Measurements from ENCODE around the gene LEFTY2.
"Not testable (repeated sequence)": the region's sequence is repeated elsewhere in the genome, so short reads cannot be mapped to it uniquely, and the experiment has no call there.

Gene LEFTY2

GRCh38 chr1:225953315-225953714, 12.3 kb upstream of the LEFTY2 start:
- no peak for DNase-seq (ENCODE audit: low read depth)

GRCh38 chr1:225950905-225951497, 10.0 kb upstream of the LEFTY2 start:
- DNase-seq (ENCODE audit: low read depth), result no peak

GRCh38 chr1:225949041-225949440, 8.0 kb upstream of the LEFTY2 start:
- DNase-seq (ENCODE audit: low read depth), result no peak

GRCh38 chr1:225946803-225947202, 5.8 kb upstream of the LEFTY2 start:
- no peak for DNase-seq (ENCODE audit: low read depth)

DNA sequence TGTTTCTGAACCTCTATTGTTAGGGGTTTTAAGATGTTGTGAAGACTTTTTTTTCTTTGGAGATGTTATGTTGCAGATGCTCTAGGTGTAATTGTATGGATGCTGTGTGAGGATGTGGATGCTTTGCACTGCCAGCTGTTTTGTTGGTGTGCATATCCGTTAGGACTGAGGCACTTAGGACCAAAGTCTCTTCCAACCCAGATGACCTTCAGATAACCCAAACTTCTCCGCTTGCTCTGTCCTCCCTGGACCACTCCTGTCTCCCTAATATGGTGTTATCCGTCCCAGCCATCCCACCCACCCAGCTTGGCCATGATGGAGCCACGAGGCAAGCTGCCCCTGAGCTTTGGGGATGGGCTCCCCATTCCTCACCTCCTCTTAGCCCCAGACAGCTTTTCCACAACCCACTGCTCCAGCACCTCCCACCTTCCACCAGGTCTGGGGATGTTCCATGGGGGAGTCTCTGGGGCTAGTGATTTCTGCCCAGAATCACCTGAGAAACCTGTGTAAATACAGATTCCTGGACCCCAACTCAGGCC, 5.1 kb upstream of the LEFTY2 start:
- DNase-seq (ENCODE audit: low read depth), result no peak

DNA sequence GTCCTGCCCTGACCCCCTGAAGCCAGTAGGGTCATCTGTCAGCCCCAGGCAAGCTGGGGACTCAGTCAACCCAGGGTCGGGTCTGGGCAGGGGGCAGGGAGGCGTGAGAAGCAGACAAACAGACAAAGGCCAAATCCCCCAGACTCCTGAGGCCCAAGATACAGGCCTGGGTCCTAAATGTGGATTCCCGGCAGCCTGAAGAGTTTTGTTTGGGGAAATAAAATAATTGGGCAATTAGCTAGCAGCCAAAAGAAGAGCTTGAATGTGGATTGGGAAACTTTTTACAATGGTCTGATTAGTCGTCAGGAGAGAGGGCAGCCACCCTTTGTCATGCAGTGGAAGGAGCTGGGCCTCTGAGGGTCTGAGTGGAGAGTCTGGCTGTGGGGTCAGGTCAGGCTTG, 4.5 kb upstream of the LEFTY2 start:
- DNase-seq (ENCODE audit: low read depth), result no peak

DNA sequence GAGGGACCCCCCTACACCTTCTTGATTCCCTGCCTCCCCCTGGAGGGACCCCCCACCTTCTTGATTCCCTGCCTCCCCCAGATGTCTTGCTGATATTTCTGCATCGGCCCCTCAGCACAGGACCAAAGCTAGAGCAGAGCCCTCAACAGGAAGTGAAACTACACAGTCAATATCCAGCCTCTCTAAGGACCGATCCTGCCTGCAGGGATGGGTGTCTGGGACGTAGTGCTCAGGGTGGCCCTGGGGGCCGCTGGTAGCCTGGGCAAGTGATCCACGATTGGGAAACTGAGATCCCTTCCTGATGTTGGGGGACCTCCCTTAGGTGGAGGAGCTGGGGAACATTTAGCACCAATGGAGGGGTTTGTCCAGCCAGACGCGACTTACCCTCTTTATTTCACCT, 3.9 kb upstream of the LEFTY2 start:
- no peak for DNase-seq (ENCODE audit: low read depth)

DNA sequence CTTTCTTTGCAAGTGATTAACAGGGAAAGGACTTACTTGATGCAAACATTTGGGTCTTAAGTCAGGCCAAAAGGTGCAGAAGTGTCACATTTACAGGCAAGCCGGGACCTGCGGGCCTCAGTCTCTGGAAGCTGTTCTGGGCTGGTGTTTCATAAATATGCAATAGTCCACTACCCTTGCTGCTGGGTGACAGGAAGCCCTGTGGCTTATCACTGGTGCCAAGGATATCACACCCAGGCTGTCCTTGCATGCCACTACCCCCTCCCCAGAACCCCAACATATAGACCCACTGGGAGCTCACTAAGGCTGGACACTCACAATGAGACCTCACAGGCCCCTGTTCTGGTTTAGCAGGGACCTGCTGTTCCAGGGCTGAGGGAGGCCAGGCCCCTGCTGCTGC, 3.4 kb upstream of the LEFTY2 start:
- DNase-seq (ENCODE audit: low read depth), result no peak

DNA sequence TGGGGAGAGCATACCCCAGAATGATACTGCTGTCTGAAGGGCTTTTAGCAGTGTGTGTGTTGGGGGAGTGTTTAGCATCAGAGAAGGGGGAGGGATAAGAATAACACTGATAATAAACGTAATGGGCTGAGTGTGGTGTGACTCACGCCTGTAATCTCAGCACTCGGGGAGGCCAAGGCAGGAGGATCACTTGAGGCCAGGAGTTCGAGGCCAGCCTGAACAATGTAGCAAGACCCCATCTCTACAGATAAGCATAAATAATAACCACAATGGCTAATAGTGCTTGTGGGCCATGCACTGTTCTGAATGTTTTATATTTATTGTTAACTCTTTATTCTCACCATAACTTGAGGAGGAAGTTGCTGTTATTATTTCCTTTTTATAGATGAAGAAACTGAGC, 2.6 kb upstream of the LEFTY2 start:
- DNase-seq (ENCODE audit: low read depth), result no peak

DNA sequence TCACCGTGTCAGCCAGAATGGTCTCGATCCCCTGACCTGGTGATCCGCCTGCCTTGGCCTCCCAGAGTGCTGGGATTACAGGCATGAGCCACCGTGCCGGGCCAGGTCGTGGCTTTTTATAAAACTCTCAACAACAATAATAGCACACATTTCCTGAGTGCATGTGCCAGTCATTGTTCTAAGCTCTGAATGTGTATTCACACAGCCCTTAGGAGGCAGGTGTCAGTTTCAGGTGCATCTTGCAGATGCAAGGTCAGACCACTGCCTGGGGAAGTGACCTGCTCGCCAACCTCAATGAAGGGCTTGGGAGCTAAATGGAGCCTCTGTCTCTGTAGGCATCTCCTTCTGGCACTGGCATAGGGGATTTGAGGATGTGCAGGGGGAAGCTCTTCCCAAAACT, 1.6 kb upstream of the LEFTY2 start:
- DNase-seq (ENCODE audit: low read depth), result no peak

DNA sequence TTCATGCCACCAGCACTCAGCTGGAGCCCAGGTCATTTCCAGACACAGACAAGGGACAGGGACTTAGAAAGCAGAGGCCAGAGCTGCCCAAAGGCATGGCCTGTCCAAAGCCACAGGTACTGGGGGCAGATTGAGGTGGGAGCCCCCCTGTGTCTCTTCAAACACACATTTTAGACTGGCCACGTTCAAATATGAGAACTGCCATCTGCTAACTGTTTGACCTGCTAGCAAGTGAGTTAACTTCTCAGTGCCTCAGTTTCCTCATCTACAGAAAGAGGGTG, 862 bp upstream of the LEFTY2 start:
- DNase-seq (ENCODE audit: low read depth), result no peak

GRCh38 chr1:225940385-225941151, 452 bp downstream of the LEFTY2 start:
- no peak for DNase-seq (ENCODE audit: low read depth)

GRCh38 chr1:225939939-225940310, 1.1 kb downstream of the LEFTY2 start:
- DNase-seq (ENCODE audit: low read depth), result not testable (repeated sequence)

DNA sequence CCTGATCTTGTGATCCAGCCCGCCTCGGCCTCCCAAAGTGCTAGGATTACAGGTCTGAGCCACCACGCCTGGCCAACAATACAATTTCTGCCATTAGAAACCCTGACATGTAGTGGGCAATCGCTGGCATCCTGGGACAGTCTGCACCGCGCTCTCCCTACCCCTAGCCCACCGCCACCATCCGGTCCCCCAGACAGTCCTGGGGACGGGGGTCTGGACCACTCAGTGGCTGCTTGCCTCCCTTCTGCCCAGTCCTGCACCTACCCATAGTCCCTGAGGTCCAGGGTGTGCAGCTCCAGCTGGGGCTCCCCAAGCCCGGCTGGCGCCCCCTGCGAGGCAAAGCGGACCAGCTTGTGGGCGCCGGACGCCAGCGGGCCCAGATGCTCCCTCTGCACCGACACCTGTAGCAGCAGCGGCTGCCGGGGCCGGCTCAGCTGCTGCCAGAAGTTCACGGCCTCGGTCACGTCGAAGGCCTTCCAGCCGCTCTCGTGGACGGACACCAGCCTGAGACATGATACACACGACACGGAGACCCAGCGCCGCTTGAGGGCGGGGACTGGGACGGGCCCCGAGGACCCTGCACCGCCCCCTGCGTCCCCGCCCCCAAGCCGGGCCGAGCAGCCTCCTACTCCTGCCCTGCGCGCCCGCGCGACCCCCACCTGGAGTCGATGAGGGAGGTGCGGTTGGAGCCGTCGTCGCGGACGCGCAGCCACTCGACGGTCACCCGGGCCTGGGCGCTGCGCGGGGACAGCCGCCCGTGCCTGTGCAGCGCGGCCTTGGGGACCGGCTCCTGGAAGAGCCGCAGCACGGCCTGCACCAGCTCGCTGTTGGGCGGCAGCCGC, 1.7 kb downstream of the LEFTY2 start:
- DNase-seq (ENCODE audit: low read depth), result not testable (repeated sequence)

DNA sequence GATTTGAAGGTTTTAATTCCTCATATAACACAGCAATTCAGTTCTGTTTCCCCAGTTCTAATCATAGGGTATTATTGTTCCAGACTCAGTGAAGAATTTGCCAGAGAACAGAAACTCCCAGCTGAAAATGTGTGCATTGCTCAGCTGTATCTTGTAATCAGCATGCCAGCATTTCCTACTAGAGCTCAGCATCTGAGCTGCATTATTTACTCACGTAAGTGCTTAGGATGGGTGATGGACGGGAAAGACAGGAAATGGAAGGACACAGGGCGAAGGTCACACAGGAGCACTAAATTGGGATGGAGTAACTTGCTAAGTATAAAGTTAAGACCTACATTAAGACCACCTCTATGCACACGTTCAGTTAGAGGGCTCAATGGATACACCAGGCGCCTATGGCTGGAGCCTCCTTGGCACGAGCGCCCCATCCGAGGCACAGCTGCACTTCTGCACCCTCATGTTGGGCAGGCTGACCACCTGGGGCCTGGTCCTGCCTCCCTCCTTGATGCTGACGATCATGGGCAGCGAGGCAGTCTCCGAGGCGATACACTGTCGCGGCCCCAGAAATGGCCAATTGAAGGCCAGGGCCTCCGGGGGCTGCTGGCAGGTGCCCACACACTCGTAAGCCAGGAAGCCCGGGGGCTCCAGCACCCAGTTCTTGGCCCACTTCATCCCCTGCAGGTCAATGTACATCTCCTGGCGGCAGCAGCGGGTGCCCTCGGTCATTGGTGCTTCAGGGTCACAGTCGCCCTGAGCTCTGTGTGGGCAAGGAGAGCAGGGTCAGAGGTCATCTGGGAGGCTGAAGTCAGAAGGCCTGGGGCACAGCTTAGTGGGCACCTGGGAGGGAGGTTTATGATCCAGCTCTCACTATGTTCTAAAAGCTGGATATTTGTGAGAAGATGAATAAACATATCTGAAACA, 3.7 kb downstream of the LEFTY2 start:
- DNase-seq (ENCODE audit: low read depth), result no peak

- DNase-seq (ENCODE audit: low read depth), result no peak
These were observed 4.5 kb downstream of the LEFTY2 start for GRCh38 chr1:225936523-225936922.

- not testable (repeated sequence) for DNase-seq (ENCODE audit: low read depth)
These were observed 4.9 kb downstream of the LEFTY2 start for GRCh38 chr1:225936086-225936485.

GRCh38 chr1:225934711-225935110, 6.3 kb downstream of the LEFTY2 start:
- DNase-seq (ENCODE audit: low read depth), result no peak

DNA sequence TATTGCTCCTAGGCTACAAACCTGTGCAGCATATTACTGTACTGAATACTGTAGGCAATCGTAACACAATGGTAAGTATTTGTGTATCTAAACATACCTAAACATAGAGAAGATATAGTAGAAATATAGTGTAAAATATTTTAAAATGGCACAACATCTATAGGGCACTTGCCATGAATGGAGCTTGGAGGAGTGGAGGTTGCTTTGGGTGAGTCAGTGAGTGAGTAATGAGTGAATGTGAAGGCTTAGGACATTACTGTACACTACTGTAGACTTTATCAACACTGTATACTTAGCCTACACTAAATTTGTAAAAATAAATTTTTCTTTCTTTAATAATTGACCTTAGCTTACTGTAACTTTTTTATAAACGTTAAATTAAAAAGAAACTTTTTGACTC, 7.9 kb downstream of the LEFTY2 start:
- no peak for DNase-seq (ENCODE audit: low read depth)

DNA sequence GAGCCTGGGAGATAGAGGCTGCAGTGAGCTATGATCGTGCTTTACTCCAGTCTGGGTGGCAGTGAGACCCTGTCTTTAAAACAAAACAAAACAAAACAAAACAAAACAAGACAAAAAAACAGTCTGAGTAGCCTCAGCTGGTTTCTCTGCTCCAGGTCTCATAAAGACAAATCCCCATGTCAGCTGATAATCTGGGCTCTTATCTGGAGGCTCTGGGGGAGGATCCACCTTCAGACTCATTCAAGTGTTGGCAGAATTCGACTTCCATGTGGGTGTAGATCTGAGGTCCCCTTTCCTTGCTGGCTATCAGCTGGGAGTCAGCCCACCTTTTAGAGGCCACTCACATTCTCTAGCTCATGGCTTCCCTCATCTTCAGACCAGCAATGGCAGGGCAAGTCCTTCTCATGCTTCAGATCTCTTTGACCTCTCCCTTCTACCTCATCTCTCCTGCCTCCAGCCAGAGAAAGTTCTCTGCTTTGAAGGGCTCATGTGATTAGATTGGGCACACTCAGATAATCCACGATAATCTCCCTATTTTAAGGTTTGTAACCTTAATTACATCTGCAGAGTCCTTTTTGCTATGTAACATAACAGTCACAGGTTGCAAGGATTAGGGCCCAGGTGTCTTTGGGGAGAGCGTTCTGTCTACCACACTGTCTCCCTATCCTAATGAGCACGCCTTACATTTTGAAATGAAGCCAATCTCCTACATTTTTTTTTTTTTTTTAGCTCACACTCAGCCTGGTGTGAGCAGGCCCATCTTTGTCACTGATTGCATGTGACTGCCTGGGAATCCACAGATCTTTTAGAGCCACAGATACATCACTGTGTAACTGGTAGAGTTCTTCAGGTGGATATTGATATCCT, 9.5 kb downstream of the LEFTY2 start:
- no peak for DNase-seq (ENCODE audit: low read depth)

GRCh38 chr1:225930566-225930965, 10.5 kb downstream of the LEFTY2 start:
- DNase-seq (ENCODE audit: low read depth), result no peak

Data from stimulated activated CD8-positive, alpha-beta memory T cell treated with anti-CD3 and anti-CD28 coated beads, Interleukin-15, amount 100 ng/mL, for 1 hour (primary cell).